WTC11 (cell line): Measurements from ENCODE around the gene OTOS.

Experiments used
- AFF4 ChIP-seq: sonication (generic); formaldehyde crosslinking; IDR thresholded peaks from 2 replicates; pipeline ENCODE4 v1.8.1; 2023; ENCODE audit warnings: mild to moderate bottlenecking, missing genetic modification reagents, borderline replicate concordance
- CTCF ChIP-seq: fragments of 200-600 bp; IDR thresholded peaks from 2 replicates; pipeline ENCODE4 v1.8.0; 2022; ENCODE audit warnings: antibody characterized with exemption
- RELA ChIP-seq: sonication (generic); formaldehyde crosslinking; IDR thresholded peaks from 2 replicates; pipeline ENCODE4 v1.8.1; 2022; ENCODE audit warnings: missing genetic modification reagents, mild to moderate bottlenecking, borderline replicate concordance

- no peak for TF ChIP-seq CTCF
- no peak for TF ChIP-seq AFF4
- TF ChIP-seq RELA (CRISPR knock-in tag) = no peak
Measured at GRCh38 chr2:240126731-240127130, 13.7 kb downstream of the OTOS start.
